H9 (cell line): Measurements from ENCODE around the gene C1orf198. TPM values are rescaled to one million over a fixed set of nuclear protein-coding genes. Genes with fewer than 3 reads are reported as not detected.

Experiments used
- DNase-seq: peaks from one replicate; pipeline ENCODE4 v3.0.0-alpha.2; 2017
- H2AFZ ChIP-seq: one replicate; pipeline ENCODE4 v1.6.1; 2013; ENCODE audit warnings: mild to moderate bottlenecking, low read length, control low read depth, moderate library complexity
- H2AK5ac ChIP-seq: 2 replicates; pipeline ENCODE4 v1.6.1; 2013; ENCODE audit warnings: low read length, control low read depth, mixed read lengths; ENCODE audit not compliant: insufficient read length
- H2BK120ac ChIP-seq: one replicate; pipeline ENCODE4 v1.6.1; 2013; ENCODE audit warnings: low read depth, mild to moderate bottlenecking, low read length, control low read depth, inconsistent platforms; ENCODE audit not compliant: poor library complexity, severe bottlenecking
- H2BK12ac ChIP-seq: 2 replicates; pipeline ENCODE4 v1.6.1; 2013; ENCODE audit warnings: low read length, control low read depth, mixed read lengths, low read depth; ENCODE audit not compliant: insufficient read length
- H2BK15ac ChIP-seq: 2 replicates; pipeline ENCODE4 v1.6.1; 2013; ENCODE audit warnings: low read depth, low read length, control low read depth
- H2BK20ac ChIP-seq: one replicate; pipeline ENCODE4 v1.6.1; 2013; ENCODE audit warnings: low read depth, mild to moderate bottlenecking, low read length, control low read depth, inconsistent platforms; ENCODE audit not compliant: poor library complexity, severe bottlenecking
- H2BK5ac ChIP-seq: 2 replicates; pipeline ENCODE4 v1.6.1; 2013; ENCODE audit warnings: low read length, control low read depth, mixed read lengths; ENCODE audit not compliant: insufficient read length
- H3K14ac ChIP-seq: 2 replicates; pipeline ENCODE4 v1.6.1; 2013; ENCODE audit warnings: low read length, control low read depth; ENCODE audit not compliant: insufficient read depth
- H3K18ac ChIP-seq: 2 replicates; pipeline ENCODE4 v1.6.1; 2013; ENCODE audit warnings: low read depth, mild to moderate bottlenecking, mixed read lengths, low read length, control low read depth; ENCODE audit not compliant: insufficient read length
- H3K23ac ChIP-seq: 2 replicates; pipeline ENCODE4 v1.6.1; 2013; ENCODE audit warnings: low read length, control low read depth, mixed read lengths, low read depth; ENCODE audit not compliant: insufficient read length
- H3K23me2 ChIP-seq: 2 replicates; pipeline ENCODE4 v1.6.1; 2013; ENCODE audit warnings: low read depth, mild to moderate bottlenecking, mixed read lengths, low read length, control low read depth; ENCODE audit not compliant: insufficient read length, poor library complexity, severe bottlenecking
- H3K27ac ChIP-seq: 2 replicates; pipeline ENCODE4 v1.5.1; 2013; ENCODE audit warnings: low read length, control low read depth, mixed read lengths, low read depth; ENCODE audit not compliant: insufficient read length
- H3K27me3 ChIP-seq: 2 replicates; pipeline ENCODE4 v1.6.1; 2013; ENCODE audit warnings: low read length, control low read depth, inconsistent platforms; ENCODE audit not compliant: insufficient read depth
- H3K4ac ChIP-seq: 2 replicates; pipeline ENCODE4 v1.6.1; 2013; ENCODE audit warnings: low read depth, mild to moderate bottlenecking, control low read depth, inconsistent platforms, low read length, moderate library complexity
- H3K4me1 ChIP-seq: 2 replicates; pipeline ENCODE4 v1.6.1; 2013; ENCODE audit warnings: low read length, control low read depth, inconsistent platforms; ENCODE audit not compliant: insufficient read depth
- H3K4me2 ChIP-seq: 2 replicates; pipeline ENCODE4 v1.6.1; 2013; ENCODE audit warnings: low read length, control low read depth, mixed read lengths; ENCODE audit not compliant: insufficient read length, insufficient read depth
- H3K56ac ChIP-seq: 2 replicates; pipeline ENCODE4 v1.6.1; 2013; ENCODE audit warnings: low read depth, mild to moderate bottlenecking, mixed read lengths, low read length, control low read depth; ENCODE audit not compliant: insufficient read length
- H3K79me1 ChIP-seq: 2 replicates; pipeline ENCODE4 v1.6.1; 2013; ENCODE audit warnings: low read depth, mild to moderate bottlenecking, moderate library complexity, low read length, control low read depth, inconsistent platforms; ENCODE audit not compliant: insufficient read depth, poor library complexity, severe bottlenecking
- H3K79me2 ChIP-seq: 2 replicates; pipeline ENCODE4 v1.6.1; 2013; ENCODE audit warnings: low read length, control low read depth, inconsistent platforms; ENCODE audit not compliant: insufficient read depth
- H3K9ac ChIP-seq: 2 replicates; pipeline ENCODE4 v1.6.1; 2013; ENCODE audit warnings: low read length, control low read depth, mixed read lengths; ENCODE audit not compliant: insufficient read length; ENCODE audit errors: extremely low read depth
- H3K9me3 ChIP-seq: one replicate; pipeline ENCODE4 v1.6.1; 2013; ENCODE audit warnings: low read depth, low read length, inconsistent platforms; ENCODE audit not compliant: control insufficient read depth
- H3T11ph ChIP-seq: one replicate; pipeline ENCODE4 v1.6.1; 2013; ENCODE audit warnings: mild to moderate bottlenecking, low read length, control low read depth, inconsistent platforms
- H4K20me1 ChIP-seq: one replicate; pipeline ENCODE4 v1.6.1; 2013; ENCODE audit not compliant: control insufficient read depth, insufficient read length, insufficient read depth
- H4K5ac ChIP-seq: 2 replicates; pipeline ENCODE4 v1.6.1; 2013; ENCODE audit warnings: low read depth, mild to moderate bottlenecking, mixed read lengths, low read length, control low read depth; ENCODE audit not compliant: insufficient read length
- H4K8ac ChIP-seq: replicated peaks from 2 replicates; pipeline ENCODE4 v1.6.1; 2013; ENCODE audit warnings: low read length, control low read depth, mixed read lengths, low read depth; ENCODE audit not compliant: insufficient read length
- H4K91ac ChIP-seq: 2 replicates; pipeline ENCODE4 v1.6.1; 2013; ENCODE audit warnings: low read depth, mild to moderate bottlenecking, moderate library complexity, mixed read lengths, low read length, control low read depth; ENCODE audit not compliant: insufficient read length
- H3K27ac Mint-ChIP-seq, 3 experiments: 2 replicates in 2 of 3; 3 replicates in 1 of 3; pipeline ENCODE4 v1.8.0; 2020 to 2021; ENCODE audit warnings: mixed read lengths in 3 of 3, mild to moderate bottlenecking in 1 of 3, moderate library complexity in 1 of 3
- H3K27me3 Mint-ChIP-seq: 2 replicates; pipeline ENCODE4 v1.8.0; 2021; ENCODE audit warnings: low read depth, mild to moderate bottlenecking, moderate library complexity, mixed read lengths
- H3K36me3 Mint-ChIP-seq, 3 experiments: 2 replicates in 2 of 3; 3 replicates in 1 of 3; pipeline ENCODE4 v1.8.0; 2020 to 2021; ENCODE audit warnings: low read depth in 3 of 3, mixed read lengths in 3 of 3; ENCODE audit not compliant: insufficient read depth in 1 of 3
- H3K4me1 Mint-ChIP-seq, 2 experiments: 2 replicates each; pipeline ENCODE4 v1.8.0; 2020; ENCODE audit warnings: mixed read lengths in 2 of 2
- H3K4me3 Mint-ChIP-seq, 2 experiments: 2 replicates in 1 of 2; 3 replicates in 1 of 2; pipeline ENCODE4 v1.8.0; 2020 to 2021; ENCODE audit warnings: mild to moderate bottlenecking in 2 of 2, mixed read lengths in 2 of 2, moderate library complexity in 1 of 2
- H3K9me3 Mint-ChIP-seq, 2 experiments: 2 replicates in 1 of 2; 3 replicates in 1 of 2; pipeline ENCODE4 v1.8.0; 2020; ENCODE audit warnings: mild to moderate bottlenecking in 2 of 2, mixed read lengths in 2 of 2, moderate library complexity in 1 of 2
- WGBS: extraction: QIAGEN DNeasy Blood & Tissue Kit; methylation state at CpG from one replicate; pipeline ENCODE4 v1.1.7; 2013; ENCODE audit warnings: missing lambda C conversion rate, low lambda C conversion rate, mixed read lengths; ENCODE audit not compliant: insufficient read length; ENCODE audit errors: extremely low coverage; 5-methylcytosine and 5-hydroxymethylcytosine counted together
- total RNA-seq: library from RNA; stranded (reverse); gene quantifications from 2 replicates; pipeline ENCODE4 v1.2.1, GENCODE V29; 2021
- TF ChIP-seq, protein P1 (sequence below): fragments of 200-600 bp; sonication (generic); conservative IDR thresholded peaks from 3 replicates; pipeline ENCODE4 v1.8.0; 2021; ENCODE audit warnings: antibody characterized with exemption, mild to moderate bottlenecking

Gene C1orf198
- total RNA-seq, 1 experiment from 2014 or later: 28.9 TPM

DNA sequence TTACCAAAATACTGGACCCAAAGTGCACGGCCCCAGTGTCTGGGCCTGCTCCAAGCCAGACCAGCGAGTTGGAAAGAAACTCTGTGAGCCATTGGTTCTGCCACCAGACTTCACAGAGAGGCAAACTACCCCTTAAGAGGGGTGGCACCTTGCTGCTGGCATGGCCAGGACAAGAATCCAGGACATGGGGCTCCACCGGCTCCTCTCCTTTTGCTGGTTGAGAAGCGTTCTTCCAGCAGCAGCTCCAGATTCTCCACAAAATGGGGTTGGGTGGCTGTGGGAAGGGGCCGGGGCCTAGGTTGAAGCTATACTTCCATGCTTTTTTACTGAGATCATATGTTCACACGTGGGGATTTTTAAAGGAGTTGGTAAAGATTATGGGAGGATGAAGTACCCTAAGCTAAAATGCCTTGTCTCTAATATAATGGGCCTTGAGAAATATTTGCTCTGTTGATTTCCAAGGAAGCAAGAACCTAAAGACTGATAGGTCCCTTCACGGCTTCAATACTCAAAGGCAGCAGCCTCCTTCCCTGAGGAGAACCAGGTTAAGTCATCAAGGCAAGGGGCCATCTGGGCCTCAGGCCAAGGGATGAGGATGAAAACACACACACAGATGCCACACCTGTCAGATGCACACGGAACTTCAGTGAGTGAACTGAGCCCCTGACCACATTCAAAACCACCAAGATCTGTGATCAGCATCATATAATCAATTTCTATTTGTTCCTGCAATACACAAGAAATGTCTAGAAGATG is 3.1 kb downstream of the C1orf198 start:
- H2BK20ac ChIP-seq: no peak overlapping the region
- H2BK5ac ChIP-seq: no peak overlapping the region
- H3K18ac ChIP-seq: no peak overlapping the region
- H3K4me2 ChIP-seq: no peak overlapping the region
- no peaks in the 10 kb centered on the region for H3K9me3 ChIP-seq
- H3K4me3 Mint-ChIP-seq: no peak overlapping the region
- no peak overlapping the region for H2BK15ac ChIP-seq
- peaks cover 16% of the 10 kb centered on the region for H3K23me2 ChIP-seq
- no peak overlapping the region for H3K9ac ChIP-seq
- no peak overlapping the region for H3K27ac Mint-ChIP-seq
- H3K9me3 Mint-ChIP-seq: no peaks in the 10 kb centered on the region
- H2BK120ac ChIP-seq: no peak overlapping the region
- H3K27me3 ChIP-seq: peaks cover 5% of the 10 kb centered on the region
- H3K56ac ChIP-seq: no peak overlapping the region
- H2AFZ ChIP-seq: no peak overlapping the region
- H3K23ac ChIP-seq: no peak overlapping the region
- H2AK5ac ChIP-seq: no peak overlapping the region
- no peak overlapping the region for H3K27ac ChIP-seq
- no CpG with 5 or more reads among the region's 8 CpGs for WGBS
- H3K4me1 Mint-ChIP-seq: peaks cover 39 to 48% of the 10 kb centered on the region in 2 experiments
- no peaks in the 10 kb centered on the region for H3K79me1 ChIP-seq
- no peaks in the 10 kb centered on the region for H3K4me1 ChIP-seq
- no peaks in the 10 kb centered on the region for H4K20me1 ChIP-seq
- H3K14ac ChIP-seq: no peak overlapping the region
- H3K36me3 Mint-ChIP-seq: peaks cover 0 to 7% (median 4%) of the 10 kb centered on the region in 3 experiments; a peak in 4 of 7 replicates
- no peak overlapping the region for H3T11ph ChIP-seq
- no peak overlapping the region for H2BK12ac ChIP-seq
- peaks cover 19% of the 10 kb centered on the region for H3K27me3 Mint-ChIP-seq
- TF ChIP-seq, protein P1, sequence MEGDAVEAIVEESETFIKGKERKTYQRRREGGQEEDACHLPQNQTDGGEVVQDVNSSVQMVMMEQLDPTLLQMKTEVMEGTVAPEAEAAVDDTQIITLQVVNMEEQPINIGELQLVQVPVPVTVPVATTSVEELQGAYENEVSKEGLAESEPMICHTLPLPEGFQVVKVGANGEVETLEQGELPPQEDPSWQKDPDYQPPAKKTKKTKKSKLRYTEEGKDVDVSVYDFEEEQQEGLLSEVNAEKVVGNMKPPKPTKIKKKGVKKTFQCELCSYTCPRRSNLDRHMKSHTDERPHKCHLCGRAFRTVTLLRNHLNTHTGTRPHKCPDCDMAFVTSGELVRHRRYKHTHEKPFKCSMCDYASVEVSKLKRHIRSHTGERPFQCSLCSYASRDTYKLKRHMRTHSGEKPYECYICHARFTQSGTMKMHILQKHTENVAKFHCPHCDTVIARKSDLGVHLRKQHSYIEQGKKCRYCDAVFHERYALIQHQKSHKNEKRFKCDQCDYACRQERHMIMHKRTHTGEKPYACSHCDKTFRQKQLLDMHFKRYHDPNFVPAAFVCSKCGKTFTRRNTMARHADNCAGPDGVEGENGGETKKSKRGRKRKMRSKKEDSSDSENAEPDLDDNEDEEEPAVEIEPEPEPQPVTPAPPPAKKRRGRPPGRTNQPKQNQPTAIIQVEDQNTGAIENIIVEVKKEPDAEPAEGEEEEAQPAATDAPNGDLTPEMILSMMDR: no peak
- no peak overlapping the region for H4K5ac ChIP-seq
- no peak overlapping the region for H4K8ac ChIP-seq
- no peak for DNase-seq
- no peak overlapping the region for H4K91ac ChIP-seq
- no peak overlapping the region for H3K4ac ChIP-seq
- H3K79me2 ChIP-seq: no peaks in the 10 kb centered on the region; the same call in 1 of the 2 replicates
